ENCODE results near the gene RBFOX2. TPM values are rescaled to one million over a fixed set of nuclear protein-coding genes. Genes with fewer than 3 reads are reported as not detected.
A peak's percentile ranks its signal among the peaks of the same experiment; 100 is the strongest.

RBFOX2 gene
- total RNA-seq, 1 donor from 2014 or later = 70.0 TPM

DNA sequence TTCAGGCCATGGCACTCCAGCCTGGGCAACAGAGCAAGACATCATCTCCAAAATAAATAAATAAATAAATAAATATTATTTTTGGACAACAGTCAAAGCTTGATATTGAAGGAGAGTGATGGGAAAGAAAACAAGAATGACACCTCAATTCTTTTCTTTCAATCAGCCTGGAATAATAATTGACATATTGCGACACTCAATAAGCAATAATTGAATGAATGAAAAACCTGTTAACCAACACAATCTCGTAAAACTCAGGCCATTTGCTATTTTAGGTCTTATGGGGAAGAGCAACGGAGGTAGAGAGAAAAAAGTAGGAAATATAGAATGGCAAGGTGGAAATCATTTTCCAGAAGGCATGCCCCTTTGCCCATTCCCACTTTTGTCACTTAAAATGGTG lies 10.5 kb upstream of the RBFOX2 start:
- Histone ChIP-seq H3K4me3 (no peak overlapping the region), H3K27me3 (no peaks in the 10 kb centered on the region), H3K9me3 (no peaks in the 10 kb centered on the region), H3K27ac (no peak overlapping the region), H3K36me3 (no peaks in the 10 kb centered on the region), H3K4me1 (no peaks in the 10 kb centered on the region)
- intact Hi-C loops (cut with DNase I) = no loop called here
- no peak for TF ChIP-seq CTCF (IDR thresholded peaks at IDR 0.05)
- TF ChIP-seq POLR2AphosphoS5 (IDR thresholded peaks at IDR 0.05; ENCODE audit: insufficient read depth in 1 of 2, low read depth in 1 of 2) = no peak
- no peak for TF ChIP-seq POLR2A (IDR thresholded peaks at IDR 0.05)
- no peak for DNase-seq (ENCODE audit: extremely low spot score in 2 of 2)

DNA sequence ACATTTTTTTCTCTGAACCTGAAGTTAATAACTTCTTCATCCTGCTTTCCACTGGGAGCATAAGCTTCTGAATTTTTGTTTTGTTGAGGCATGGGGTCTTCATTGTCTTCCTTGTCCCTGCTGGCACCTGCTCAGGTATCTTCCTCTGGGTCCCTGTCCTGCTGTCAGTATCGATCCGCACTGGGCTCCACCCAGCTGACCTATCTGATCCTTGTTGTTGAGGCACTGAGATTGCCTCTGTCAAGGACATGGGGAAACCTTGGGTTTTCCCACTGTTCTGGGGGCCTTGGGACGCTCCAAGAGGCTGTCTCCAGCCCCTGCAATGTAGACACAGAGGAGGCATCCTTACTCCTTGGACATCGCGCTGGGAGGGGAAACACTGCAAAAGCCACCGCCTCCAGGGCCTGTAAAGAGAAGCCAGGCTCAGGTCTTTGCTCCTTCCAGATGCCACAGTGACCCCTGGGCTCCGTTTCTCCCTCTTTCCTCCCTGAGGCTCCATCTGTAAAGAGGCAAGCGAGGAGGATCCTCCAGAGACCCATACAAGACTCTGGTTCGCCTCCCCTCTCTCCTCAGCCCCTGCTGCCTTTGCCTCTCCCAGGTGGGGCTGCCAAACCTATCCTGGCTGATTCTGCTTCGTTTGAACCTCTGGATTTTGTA lies 8.6 kb upstream of the RBFOX2 start:
- no peak for DNase-seq (ENCODE audit: extremely low spot score in 2 of 2)
- no peaks in the 10 kb centered on the region for H3K9me3 ChIP-seq
- TF ChIP-seq CTCF (IDR thresholded peaks at IDR 0.05) (no peak), POLR2A (IDR thresholded peaks at IDR 0.05) (no peak), POLR2AphosphoS5 (IDR thresholded peaks at IDR 0.05; ENCODE audit: insufficient read depth in 1 of 2, low read depth in 1 of 2) (no peak)
- H3K4me3 ChIP-seq = no peak overlapping the region
- H3K27ac ChIP-seq = no peak overlapping the region
- intact Hi-C loops (cut with DNase I) = no loop called here
- H3K4me1 ChIP-seq = no peaks in the 10 kb centered on the region
- H3K36me3 ChIP-seq = no peaks in the 10 kb centered on the region
- H3K27me3 ChIP-seq = no peaks in the 10 kb centered on the region

GRCh38 chr22:36036167-36036624 lies 7.6 kb upstream of the RBFOX2 start:
- DNase-seq (ENCODE audit: extremely low spot score in 2 of 2) = no peak
- Histone ChIP-seq H3K27ac (no peak overlapping the region), H3K4me3 (no peak overlapping the region), H3K9me3 (no peaks in the 10 kb centered on the region), H3K27me3 (no peaks in the 10 kb centered on the region), H3K36me3 (no peaks in the 10 kb centered on the region), H3K4me1 (no peaks in the 10 kb centered on the region)
- intact Hi-C loops (cut with DNase I) = no loop called here
- TF ChIP-seq POLR2A (IDR thresholded peaks at IDR 0.05) = no peak

DNA sequence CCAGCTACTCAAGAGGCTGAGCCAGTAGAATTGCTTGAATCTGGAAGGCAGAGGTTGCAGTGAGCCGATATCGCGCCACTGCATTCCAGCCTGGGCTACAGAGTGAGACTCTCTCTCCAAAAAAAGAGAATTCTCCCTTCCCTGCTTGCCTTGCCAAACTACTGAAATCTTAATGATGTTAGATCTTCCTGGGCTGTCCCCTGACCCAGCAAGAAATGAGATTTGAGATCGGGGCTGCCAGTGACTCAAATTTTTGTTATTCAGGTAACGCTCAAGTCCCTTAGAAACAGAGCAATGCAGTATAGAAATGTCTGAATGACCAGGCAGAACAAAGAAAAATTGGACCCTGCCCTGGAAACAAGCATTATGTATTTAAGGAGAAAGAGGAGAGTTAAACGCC lies 4.0 kb upstream of the RBFOX2 start:
- H3K36me3 ChIP-seq = no peaks in the 10 kb centered on the region
- no peaks in the 10 kb centered on the region for H3K9me3 ChIP-seq
- H3K27me3 ChIP-seq = no peaks in the 10 kb centered on the region
- no peak for DNase-seq (ENCODE audit: extremely low spot score in 2 of 2)
- no peak overlapping the region for H3K4me3 ChIP-seq
- peaks cover 4% of the 10 kb centered on the region for H3K4me1 ChIP-seq
- intact Hi-C loops (cut with DNase I) = no loop called here
- TF ChIP-seq POLR2A (IDR thresholded peaks at IDR 0.05) = no peak
- TF ChIP-seq CTCF (IDR thresholded peaks at IDR 0.05) = no peak
- no peak for TF ChIP-seq POLR2AphosphoS5 (IDR thresholded peaks at IDR 0.05; ENCODE audit: insufficient read depth in 1 of 2, low read depth in 1 of 2)
- no peak overlapping the region for H3K27ac ChIP-seq

GRCh38 chr22:36029406-36029755 lies 757 bp upstream of the RBFOX2 start:
- Histone ChIP-seq H3K4me1 (peaks cover 26% of the 10 kb centered on the region), H3K9me3 (no peaks in the 10 kb centered on the region), H3K27ac (peak overlapping the region; percentile 95), H3K36me3 (no peaks in the 10 kb centered on the region), H3K4me3 (peak overlapping the region; percentile 88 to 97), H3K27me3 (no peaks in the 10 kb centered on the region)
- no peak for DNase-seq (ENCODE audit: extremely low spot score in 2 of 2)
- intact Hi-C loops (cut with DNase I) = no loop called here
- TF ChIP-seq POLR2AphosphoS5 (IDR thresholded peaks at IDR 0.05; ENCODE audit: insufficient read depth in 1 of 2, low read depth in 1 of 2) (no peak), CTCF (IDR thresholded peaks at IDR 0.05) (no peak), POLR2A (IDR thresholded peaks at IDR 0.05) (no peak)
